ENCODE measurements around the gene UGGT2. TPM values are rescaled to one million over a fixed set of nuclear protein-coding genes. Genes with fewer than 3 reads are reported as not detected.

The UGGT2 gene
- total RNA-seq, 2 experiments from 2014 or later, result 1.8 TPM; not detected in 1

GRCh38 chr13:95898256-95898655, 154.9 kb downstream of the UGGT2 start:
- BruUV-seq (replicated peaks), result no TSS peak
- Histone ChIP-seq H3K9me3 (ENCODE audit: low read length) (no peaks in the 10 kb centered on the region), H3K9me2 (ENCODE audit: insufficient read depth, low read length) (no peaks in the 10 kb centered on the region), H3K79me2 (ENCODE audit: insufficient read depth, low read depth, low read length) (no peaks in the 10 kb centered on the region), H3K36me3 (ENCODE audit: insufficient read depth, low read length) (no peaks in the 10 kb centered on the region), H2AFZ (ENCODE audit: low read length) (no peak overlapping the region), H3K27ac (ENCODE audit: low read depth, low read length, poor library complexity, severe bottlenecking) (no peak overlapping the region), H4K20me1 (ENCODE audit: insufficient read depth, low read length) (no peaks in the 10 kb centered on the region), H3K4me3 (ENCODE audit: low read depth, low read length, poor library complexity, severe bottlenecking) (no peak overlapping the region), H3K4me1 (ENCODE audit: insufficient read depth, low read length, poor library complexity, severe bottlenecking) (no peaks in the 10 kb centered on the region), H3K4me2 (ENCODE audit: low read length) (no peak overlapping the region)
- TF ChIP-seq EZH2phosphoT487 (IDR thresholded peaks at IDR 0.05; ENCODE audit: borderline replicate concordance, low read depth, low read length), result no peak
- TF ChIP-seq CTCF (conservative IDR thresholded peaks at IDR 0.05; ENCODE audit: low read length), result no peak
- intact Hi-C loops (cut with micrococcal nuclease; ENCODE audit: unreplicated experiment), result no loop called here
- ChIA-PET POLR2A (no interaction called here), CTCF (ENCODE audit: unreplicated experiment) (no interaction called here)
- DNase-seq (ENCODE audit: low spot score), result no peak

- Histone ChIP-seq H4K20me1 (ENCODE audit: insufficient read depth, low read length) (no peaks in the 10 kb centered on the region), H3K9me3 (ENCODE audit: low read length) (no peaks in the 10 kb centered on the region), H3K27ac (ENCODE audit: low read depth, low read length, poor library complexity, severe bottlenecking) (no peak overlapping the region), H3K4me3 (ENCODE audit: low read depth, low read length, poor library complexity, severe bottlenecking) (no peak overlapping the region), H2AFZ (ENCODE audit: low read length) (no peak overlapping the region), H3K4me2 (ENCODE audit: low read length) (no peak overlapping the region), H3K4me1 (ENCODE audit: insufficient read depth, low read length, poor library complexity, severe bottlenecking) (no peaks in the 10 kb centered on the region), H3K36me3 (ENCODE audit: insufficient read depth, low read length) (no peaks in the 10 kb centered on the region), H3K79me2 (ENCODE audit: insufficient read depth, low read depth, low read length) (no peaks in the 10 kb centered on the region), H3K9me2 (ENCODE audit: insufficient read depth, low read length) (no peaks in the 10 kb centered on the region)
- no peak for TF ChIP-seq EZH2phosphoT487 (IDR thresholded peaks at IDR 0.05; ENCODE audit: borderline replicate concordance, low read depth, low read length)
- no peak for TF ChIP-seq CTCF (conservative IDR thresholded peaks at IDR 0.05; ENCODE audit: low read length)
- ChIA-PET CTCF (ENCODE audit: unreplicated experiment) (no interaction called here), POLR2A (no interaction called here)
- intact Hi-C loops (cut with micrococcal nuclease; ENCODE audit: unreplicated experiment), result no loop called here
- no TSS peak for BruUV-seq (replicated peaks)
- DNase-seq (ENCODE audit: low spot score), result no peak
Observed at GRCh38 chr13:95896301-95896700, 156.9 kb downstream of the UGGT2 start.

GRCh38 chr13:95893861-95894260, 159.3 kb downstream of the UGGT2 start:
- Histone ChIP-seq H3K4me1 (ENCODE audit: insufficient read depth, low read length, poor library complexity, severe bottlenecking) (no peaks in the 10 kb centered on the region), H3K9me3 (ENCODE audit: low read length) (no peaks in the 10 kb centered on the region), H3K4me2 (ENCODE audit: low read length) (no peak overlapping the region), H3K4me3 (ENCODE audit: low read depth, low read length, poor library complexity, severe bottlenecking) (no peak overlapping the region), H2AFZ (ENCODE audit: low read length) (no peak overlapping the region), H3K79me2 (ENCODE audit: insufficient read depth, low read depth, low read length) (no peaks in the 10 kb centered on the region), H4K20me1 (ENCODE audit: insufficient read depth, low read length) (no peaks in the 10 kb centered on the region), H3K36me3 (ENCODE audit: insufficient read depth, low read length) (no peaks in the 10 kb centered on the region), H3K27ac (ENCODE audit: low read depth, low read length, poor library complexity, severe bottlenecking) (no peak overlapping the region), H3K9me2 (ENCODE audit: insufficient read depth, low read length) (no peaks in the 10 kb centered on the region)
- BruUV-seq (replicated peaks), result no TSS peak
- TF ChIP-seq EZH2phosphoT487 (IDR thresholded peaks at IDR 0.05; ENCODE audit: borderline replicate concordance, low read depth, low read length), result no peak
- TF ChIP-seq CTCF (conservative IDR thresholded peaks at IDR 0.05; ENCODE audit: low read length), result no peak
- POLR2A ChIA-PET, result no interaction called here
- intact Hi-C loops (cut with micrococcal nuclease; ENCODE audit: unreplicated experiment), result no loop called here
- CTCF ChIA-PET (ENCODE audit: unreplicated experiment), result no interaction called here
- no peak for DNase-seq (ENCODE audit: low spot score)

All from OCI-LY7 (cell line).